HG02970 (cell line): ENCODE data around the gene CTRB2.
"Not testable (repeated sequence)": the region's sequence is repeated elsewhere in the genome, so short reads cannot be mapped to it uniquely, and the experiment has no call there.

ENCODE experiments used
- ATAC-seq: cut with Tn5 transposase; IDR thresholded peaks from one replicate; pipeline ENCODE4 v1.9.1; 2021; ENCODE audit warnings: mild to moderate bottlenecking, moderate library complexity, moderate number of reproducible peaks; ENCODE audit not compliant: unreplicated experiment, low FRiP score

Gene CTRB2

GRCh38 chr16:75208861-75209505 is 2.0 kb upstream of the CTRB2 start:
- no peak for ATAC-seq

- ATAC-seq = no peak
These were observed 1.4 kb upstream of the CTRB2 start for GRCh38 chr16:75208242-75208825.

- no peak for ATAC-seq
These were observed 870 bp upstream of the CTRB2 start for GRCh38 chr16:75207831-75208230.

GRCh38 chr16:75205961-75206748 is 806 bp downstream of the CTRB2 start:
- ATAC-seq = not testable (repeated sequence)

- ATAC-seq = not testable (repeated sequence)
These were observed 1.5 kb downstream of the CTRB2 start for GRCh38 chr16:75205438-75205837.

- ATAC-seq = not testable (repeated sequence)
These were observed 2.1 kb downstream of the CTRB2 start for GRCh38 chr16:75204905-75205304.

GRCh38 chr16:75204410-75204758 is 2.6 kb downstream of the CTRB2 start:
- ATAC-seq = no peak

- ATAC-seq = no peak
These were observed 3.1 kb downstream of the CTRB2 start for GRCh38 chr16:75203667-75204409.

GRCh38 chr16:75203096-75203495 is 3.9 kb downstream of the CTRB2 start:
- no peak for ATAC-seq

- ATAC-seq = no peak
These were observed 4.8 kb downstream of the CTRB2 start for GRCh38 chr16:75202069-75202590.

- ATAC-seq = no peak
These were observed 8.8 kb downstream of the CTRB2 start for GRCh38 chr16:75198135-75198600.

GRCh38 chr16:75197522-75198134 is 9.3 kb downstream of the CTRB2 start:
- ATAC-seq = no peak

- ATAC-seq = no peak
These were observed 10.1 kb downstream of the CTRB2 start for GRCh38 chr16:75196836-75197235.

- no peak for ATAC-seq
These were observed 10.9 kb downstream of the CTRB2 start for GRCh38 chr16:75195811-75196790.

GRCh38 chr16:75193730-75194444 is 13.1 kb downstream of the CTRB2 start:
- ATAC-seq = no peak

- ATAC-seq = no peak
These were observed 13.7 kb downstream of the CTRB2 start for GRCh38 chr16:75193265-75193650.

- no peak for ATAC-seq
These were observed 14.2 kb downstream of the CTRB2 start for GRCh38 chr16:75192606-75193264.

GRCh38 chr16:75189638-75190245 is 17.2 kb downstream of the CTRB2 start:
- ATAC-seq = no peak
